Activated CD4-positive, alpha-beta T cell treated with anti-CD3 and anti-CD28 coated beads for 36 hours (primary cell): ENCODE measurements around the gene WHRN. TPM values are rescaled to one million over a fixed set of nuclear protein-coding genes. Genes with fewer than 3 reads are reported as not detected.

Experiments
- ATAC-seq: fragments of 200-7000 bp; cut with Tn5 transposase; one replicate; pipeline ENCODE4 v1.10.0; 2021; ENCODE audit warnings: mild to moderate bottlenecking, moderate library complexity
- CTCF ChIA-PET: fragments of 350-600 bp; sonication (Branson Sonifier 250); formaldehyde crosslinking; loops from one replicate; lab custom pipeline; 2021; ENCODE audit warnings: antibody characterized with exemption; lab: Charles Lee
- POLR2A ChIA-PET: fragments of 350-600 bp; sonication (Branson Sonifier 250); formaldehyde crosslinking; loops from one replicate; lab custom pipeline; 2021; ENCODE audit warnings: antibody characterized with exemption, inconsistent platforms; lab: Charles Lee
- DNase-seq: peaks from one replicate; pipeline ENCODE4 v3.0.0-alpha.2; 2020
- H3K27ac Mint-ChIP-seq: one replicate; pipeline ENCODE4 v1.8.0; 2021; ENCODE audit warnings: mixed read lengths
- H3K27me3 Mint-ChIP-seq: one replicate; pipeline ENCODE4 v1.8.0; 2021; ENCODE audit warnings: mixed read lengths
- H3K36me3 Mint-ChIP-seq: one replicate; pipeline ENCODE4 v1.8.0; 2021; ENCODE audit warnings: low read depth, mixed read lengths
- H3K4me1 Mint-ChIP-seq: one replicate; pipeline ENCODE4 v1.8.0; 2021; ENCODE audit warnings: mixed read lengths
- H3K4me3 Mint-ChIP-seq: one replicate; pipeline ENCODE4 v1.8.0; 2021; ENCODE audit warnings: mild to moderate bottlenecking, moderate library complexity, mixed read lengths
- H3K9me3 Mint-ChIP-seq: one replicate; pipeline ENCODE4 v1.8.0; 2021; ENCODE audit warnings: low read depth, mixed read lengths
- intact Hi-C, 2 experiments: fragments of 100-400 bp; cut with DNase I in 1 of 2; cut with micrococcal nuclease in 1 of 2; formaldehyde crosslinking; loops; one replicate each; pipeline versions ENCODE4 v1.14.2 to v1.15.1; 2022 to 2024; cut with DNase I, micrococcal nuclease
- total RNA-seq, 2 experiments: library from RNA; stranded (reverse); gene quantifications; one replicate each; pipeline ENCODE4 v1.2.3, GENCODE V29; 2021

The WHRN gene
- total RNA-seq, 2 experiments from 2014 or later, result 1.9 to 2.0 TPM

- ATAC-seq, result peak; percentile 13
- H3K9me3 Mint-ChIP-seq, result no peaks in the 10 kb centered on the region
- H3K36me3 Mint-ChIP-seq, result peaks cover 70% of the 10 kb centered on the region
- H3K27me3 Mint-ChIP-seq, result no peaks in the 10 kb centered on the region
- peak within 1 kb of the TSS; percentile 99 for H3K4me3 Mint-ChIP-seq
- peak; percentile 90 for DNase-seq
- ChIA-PET POLR2A (interaction anchor here (0.6 to 1.7 kb wide), 7 partner anchors 10 to 304 kb away, joined by 3 to 8 read pairs (median 3); partner anchors contain the start of gene ATP6V1G1), CTCF (interaction anchor here (0.7 to 4.7 kb wide), 13 partner anchors 8 to 266 kb away, joined by 3 to 34 read pairs (median 4); partner anchors contain the start of gene ATP6V1G1)
- peaks cover 59% of the 10 kb centered on the region for H3K4me1 Mint-ChIP-seq
- H3K27ac Mint-ChIP-seq, result peak within 1 kb of the TSS; percentile 99
- intact Hi-C loops, result loop anchor here (1.0 to 10.0 kb wide), 4 partner anchors 9 to 873 kb away; no protein-coding TSS in a partner anchor
Measured at GRCh38 chr9:114387680-114388356, 117.5 kb downstream of the WHRN start, which contains the start of gene AKNA. Gene AKNA, minus strand, starts transcription at chr9:114387982. Its CDS starts 6,649 bp downstream, at chr9:114381333.

GRCh38 chr9:114386886-114387679 lies 118.2 kb downstream of the WHRN start:
- CTCF ChIA-PET, result interaction anchor here (0.5 to 4.7 kb wide), 13 partner anchors 10 to 204 kb away, joined by 3 to 34 read pairs (median 6); no protein-coding TSS in a partner anchor
- Mint-ChIP-seq H3K36me3 (peaks cover 74% of the 10 kb centered on the region), H3K9me3 (no peaks in the 10 kb centered on the region), H3K4me3 (peak overlapping the region; percentile 99), H3K27me3 (no peaks in the 10 kb centered on the region), H3K27ac (peak overlapping the region; percentile 99), H3K4me1 (peaks cover 59% of the 10 kb centered on the region)
- ATAC-seq, result no peak
- POLR2A ChIA-PET, result interaction anchor here (0.5 to 2.8 kb wide), 13 partner anchors 9 to 1937 kb away, joined by 3 to 22 read pairs (median 4); partner anchors contain the start of gene ATP6V1G1
- intact Hi-C loops, result loop anchor here (10.0 kb wide), 3 partner anchors 508 to 872 kb away; no protein-coding TSS in a partner anchor
- DNase-seq, result peak; percentile 40

- ChIA-PET CTCF (interaction anchor here (0.7 to 4.7 kb wide), 12 partner anchors 11 to 305 kb away, joined by 3 to 34 read pairs (median 7); no protein-coding TSS in a partner anchor), POLR2A (interaction anchor here (1.0 to 2.8 kb wide), 12 partner anchors 9 to 305 kb away, joined by 3 to 22 read pairs (median 6); partner anchors contain the start of gene ATP6V1G1)
- no peaks in the 10 kb centered on the region for H3K27me3 Mint-ChIP-seq
- peak overlapping the region; percentile 99 for H3K4me3 Mint-ChIP-seq
- peak overlapping the region; percentile 99 for H3K27ac Mint-ChIP-seq
- intact Hi-C loops, result loop anchor here (10.0 kb wide), 3 partner anchors 508 to 872 kb away; no protein-coding TSS in a partner anchor
- peaks cover 80% of the 10 kb centered on the region for H3K36me3 Mint-ChIP-seq
- ATAC-seq (no peak), DNase-seq (peak; percentile 35)
- H3K9me3 Mint-ChIP-seq, result no peaks in the 10 kb centered on the region
- H3K4me1 Mint-ChIP-seq, result peaks cover 59% of the 10 kb centered on the region
Measured at GRCh38 chr9:114386361-114386885, 118.8 kb downstream of the WHRN start.

- peaks cover 58% of the 10 kb centered on the region for H3K4me1 Mint-ChIP-seq
- DNase-seq (peak; percentile 94), ATAC-seq (peak; percentile 79)
- H3K9me3 Mint-ChIP-seq, result no peaks in the 10 kb centered on the region
- ChIA-PET POLR2A (interaction anchor here (0.6 to 2.8 kb wide), 15 partner anchors 9 to 306 kb away, joined by 3 to 22 read pairs (median 5); partner anchors contain the start of gene ATP6V1G1), CTCF (interaction anchor here (0.6 to 4.7 kb wide), 21 partner anchors 9 to 620 kb away, joined by 3 to 34 read pairs (median 5); no protein-coding TSS in a partner anchor)
- H3K27ac Mint-ChIP-seq, result peak overlapping the region; percentile 99
- H3K4me3 Mint-ChIP-seq, result peak overlapping the region; percentile 99
- intact Hi-C loops, result loop anchor here (1.0 to 10.0 kb wide), 14 partner anchors 12 to 871 kb away; partner anchors contain the start of genes ATP6V1G1 (in 1 of the 2) and ORM1 (in 1 of the 2)
- H3K36me3 Mint-ChIP-seq, result peaks cover 81% of the 10 kb centered on the region
- H3K27me3 Mint-ChIP-seq, result no peaks in the 10 kb centered on the region
Measured at GRCh38 chr9:114385397-114386181, 119.7 kb downstream of the WHRN start.

- CTCF ChIA-PET, result interaction anchor here (0.6 to 4.7 kb wide), 21 partner anchors 10 to 620 kb away, joined by 3 to 34 read pairs (median 5); no protein-coding TSS in a partner anchor
- Mint-ChIP-seq H3K27ac (peak overlapping the region; percentile 99), H3K9me3 (no peaks in the 10 kb centered on the region), H3K4me1 (peaks cover 56% of the 10 kb centered on the region), H3K36me3 (peaks cover 79% of the 10 kb centered on the region), H3K27me3 (no peaks in the 10 kb centered on the region), H3K4me3 (peak overlapping the region; percentile 99)
- DNase-seq (no peak), ATAC-seq (no peak)
- POLR2A ChIA-PET, result interaction anchor here (0.6 to 2.8 kb wide), 10 partner anchors 11 to 203 kb away, joined by 3 to 22 read pairs (median 5); partner anchors contain the start of gene ATP6V1G1
- intact Hi-C loops, result loop anchor here (1.0 to 10.0 kb wide), 14 partner anchors 12 to 870 kb away; partner anchors contain the start of genes ATP6V1G1 (in 1 of the 2) and ORM1 (in 1 of the 2)
Measured at GRCh38 chr9:114384836-114385396, 120.4 kb downstream of the WHRN start.

- Mint-ChIP-seq H3K4me1 (peaks cover 56% of the 10 kb centered on the region), H3K27ac (peak overlapping the region; percentile 99), H3K27me3 (no peaks in the 10 kb centered on the region), H3K36me3 (peaks cover 83% of the 10 kb centered on the region), H3K9me3 (no peaks in the 10 kb centered on the region), H3K4me3 (peak overlapping the region; percentile 99)
- DNase-seq (no peak), ATAC-seq (no peak)
- intact Hi-C loops, result loop anchor here (2.0 to 10.0 kb wide), 6 partner anchors 14 to 870 kb away; partner anchors contain the start of gene ORM1 (in 1 of the 2)
- ChIA-PET POLR2A (interaction anchor here (2.8 kb wide), 1 partner anchor 35 kb away, joined by 16 read pairs; no protein-coding TSS in a partner anchor), CTCF (interaction anchor here (0.8 to 4.5 kb wide), 10 partner anchors 10 to 335 kb away, joined by 3 to 34 read pairs (median 8); no protein-coding TSS in a partner anchor)
Measured at GRCh38 chr9:114384341-114384740, 120.9 kb downstream of the WHRN start.

- Mint-ChIP-seq H3K27ac (peak overlapping the region; percentile 99), H3K27me3 (no peaks in the 10 kb centered on the region), H3K36me3 (peaks cover 82% of the 10 kb centered on the region), H3K9me3 (no peaks in the 10 kb centered on the region), H3K4me1 (peaks cover 58% of the 10 kb centered on the region), H3K4me3 (peak overlapping the region; percentile 99)
- ATAC-seq (no peak), DNase-seq (no peak)
- intact Hi-C loops, result loop anchor here (2.0 to 10.0 kb wide), 6 partner anchors 15 to 869 kb away; partner anchors contain the start of gene ORM1 (in 1 of the 2)
- POLR2A ChIA-PET, result interaction anchor here (0.7 kb wide), 1 partner anchor 68 kb away, joined by 4 read pairs; no protein-coding TSS in a partner anchor
- CTCF ChIA-PET, result interaction anchor here (1.2 to 3.6 kb wide), 7 partner anchors 9 to 45 kb away, joined by 4 to 12 read pairs (median 8); no protein-coding TSS in a partner anchor
Measured at GRCh38 chr9:114383521-114384231, 121.6 kb downstream of the WHRN start.

GRCh38 chr9:114382699-114383520 lies 122.4 kb downstream of the WHRN start:
- Mint-ChIP-seq H3K36me3 (peaks cover 83% of the 10 kb centered on the region), H3K4me3 (peak overlapping the region; percentile 99), H3K27me3 (no peaks in the 10 kb centered on the region), H3K9me3 (no peaks in the 10 kb centered on the region), H3K4me1 (peaks cover 63% of the 10 kb centered on the region), H3K27ac (peak overlapping the region; percentile 99)
- ChIA-PET POLR2A (interaction anchor here (0.6 to 1.3 kb wide), 3 partner anchors 8 to 68 kb away, joined by 3 to 4 read pairs (median 3); no protein-coding TSS in a partner anchor), CTCF (interaction anchor here (0.6 to 3.6 kb wide), 9 partner anchors 8 to 44 kb away, joined by 3 to 12 read pairs (median 6); no protein-coding TSS in a partner anchor)
- ATAC-seq (peak; percentile 17), DNase-seq (peak; percentile 89)
- intact Hi-C loops, result loop anchor here (10.0 kb wide), 3 partner anchors 512 to 868 kb away; no protein-coding TSS in a partner anchor
